DMS153 treated with DMSO at 0.1 percent for 48 hours (cell line): Measurements from ENCODE around the gene HTRA1.

ENCODE experiments used
- DNase-seq: peaks from one replicate; lab custom pipeline; 2025; ENCODE audit not compliant: unreplicated experiment; lab: John Stamatoyannopoulos, UW

The HTRA1 gene

DNA sequence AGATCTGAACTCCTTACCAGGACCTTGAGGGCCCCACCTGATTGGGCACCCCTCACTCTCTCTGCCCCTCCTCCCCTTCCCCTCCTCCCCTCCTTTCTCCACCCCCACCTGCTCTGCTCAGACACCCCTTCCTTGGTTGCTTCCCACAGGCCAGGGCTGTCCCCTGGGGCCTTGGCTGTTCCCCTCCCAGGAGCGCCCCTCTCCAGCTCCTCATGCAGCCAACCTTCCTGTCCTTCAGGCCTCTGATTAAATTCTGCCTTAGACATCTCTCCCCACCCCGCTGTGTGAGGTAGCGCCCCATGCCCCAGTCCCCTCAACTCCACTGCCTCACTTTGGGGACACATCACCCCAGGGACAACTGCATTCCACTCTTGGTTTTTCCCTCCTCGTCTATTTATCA lies 32.4 kb downstream of the HTRA1 start:
- DNase-seq = no peak

DNA sequence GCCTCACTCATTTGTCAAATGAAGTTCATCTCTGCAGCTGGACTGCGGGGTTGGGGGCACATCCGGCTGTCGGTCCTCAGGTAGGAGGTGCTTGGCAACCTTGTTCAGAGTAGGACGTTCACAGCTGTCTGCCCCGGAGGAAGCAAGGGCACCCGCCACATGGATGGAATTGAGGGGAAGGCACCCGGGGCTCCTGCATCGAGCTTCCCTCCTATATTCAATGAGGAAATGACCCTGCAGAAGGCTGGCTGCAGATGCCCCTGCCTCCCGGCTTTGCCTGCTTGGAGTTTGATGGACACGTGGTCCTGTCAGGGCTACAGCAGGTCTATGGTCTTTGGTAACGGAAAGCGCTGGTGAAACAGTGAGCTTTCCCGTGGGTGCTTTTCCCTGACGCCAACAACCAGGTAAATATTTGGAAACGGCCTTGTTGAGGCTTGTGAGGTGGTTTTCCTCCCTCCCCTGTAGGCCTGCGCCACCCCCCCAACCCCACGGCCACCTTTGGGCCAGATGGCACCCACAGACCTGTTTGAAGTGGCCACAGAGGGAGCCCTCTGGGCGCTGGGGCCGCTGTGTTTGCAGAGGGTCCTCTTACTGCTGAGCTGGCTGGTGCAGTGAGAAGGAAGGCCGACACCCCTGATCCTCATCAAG lies 32.9 kb downstream of the HTRA1 start:
- no peak for DNase-seq

DNA sequence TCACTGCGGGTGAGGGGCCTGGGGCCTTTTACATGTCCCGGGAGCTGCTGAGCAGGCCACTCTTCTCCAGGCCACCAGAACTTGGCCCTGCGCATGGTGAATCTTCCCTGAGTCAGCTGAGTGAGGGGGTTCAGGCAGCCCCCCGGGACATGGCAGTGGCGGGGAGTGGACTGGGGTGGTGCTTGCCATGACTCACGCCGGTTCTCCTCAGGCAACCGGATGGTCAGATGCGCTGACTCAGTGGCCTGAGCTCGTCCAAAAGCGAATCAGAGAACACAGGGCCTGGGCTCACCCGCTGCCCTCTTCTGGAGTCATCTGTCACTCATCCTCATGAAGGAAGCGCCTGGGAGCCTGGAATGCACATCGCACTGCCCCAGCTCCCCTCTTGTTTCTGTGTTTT lies 33.5 kb downstream of the HTRA1 start:
- no peak for DNase-seq

DNA sequence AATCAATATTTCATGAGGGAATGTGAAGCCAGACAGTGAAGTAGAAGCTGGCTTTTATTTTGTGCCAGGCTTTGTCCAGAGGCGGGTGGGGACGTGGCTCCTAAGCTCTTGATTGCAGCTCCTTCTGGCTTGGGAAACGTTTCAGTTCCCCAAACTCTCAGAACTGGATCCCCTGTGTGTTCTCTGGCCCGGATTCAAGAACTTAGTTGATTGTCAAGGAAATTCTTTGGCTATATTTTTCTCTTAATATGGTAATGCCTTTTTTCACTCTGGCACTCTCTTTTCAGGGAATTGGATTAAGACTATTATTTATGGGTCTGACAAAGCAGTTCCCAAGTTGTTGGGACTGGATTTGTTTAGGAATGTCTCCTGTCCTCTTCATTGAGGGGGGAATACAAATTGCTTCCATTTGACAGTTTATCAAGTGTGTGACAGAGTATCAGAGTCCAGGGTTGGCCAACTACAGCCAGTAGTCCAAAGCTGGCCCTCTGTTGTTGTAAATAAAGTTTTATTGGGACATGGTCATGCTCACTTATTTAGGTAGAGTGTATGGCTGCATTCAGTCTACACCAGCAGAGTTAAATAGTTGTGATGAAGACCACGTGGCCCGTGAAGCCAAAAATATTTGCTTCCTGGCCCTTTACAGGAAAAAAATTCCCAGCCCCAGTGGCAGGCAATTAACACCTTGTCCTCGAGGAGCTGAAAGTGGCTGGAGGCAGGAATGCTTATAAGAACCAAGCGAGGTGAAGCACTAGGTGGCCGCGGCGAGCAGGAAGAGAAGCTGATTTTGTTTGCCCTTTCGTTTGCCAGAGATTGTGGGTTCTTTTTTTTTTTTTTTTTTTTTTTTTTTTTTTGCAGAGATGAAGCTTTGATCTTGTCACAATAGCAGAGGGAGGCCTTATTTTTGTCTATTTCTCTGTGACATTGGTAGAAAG lies 34.3 kb downstream of the HTRA1 start:
- DNase-seq = no peak

DNA sequence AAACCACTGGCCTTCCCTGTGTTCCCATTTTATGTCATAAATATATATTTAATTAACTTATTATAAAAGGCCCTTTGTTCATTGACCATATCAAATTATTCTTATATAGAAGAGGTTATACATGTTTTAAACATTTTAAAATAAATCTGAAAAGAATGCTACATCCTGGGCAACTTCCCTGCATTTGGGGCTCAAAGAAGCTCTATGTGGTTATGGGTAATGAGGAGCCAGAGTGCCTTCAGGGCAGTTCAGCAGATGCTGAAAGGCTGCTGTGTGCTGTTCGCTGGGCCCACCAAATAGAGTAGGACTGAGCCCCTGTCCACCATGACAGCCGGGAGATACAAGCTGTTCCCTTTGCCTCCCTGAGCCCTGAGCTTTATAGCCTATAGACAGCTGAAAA lies 35.9 kb downstream of the HTRA1 start:
- no peak for DNase-seq

DNA sequence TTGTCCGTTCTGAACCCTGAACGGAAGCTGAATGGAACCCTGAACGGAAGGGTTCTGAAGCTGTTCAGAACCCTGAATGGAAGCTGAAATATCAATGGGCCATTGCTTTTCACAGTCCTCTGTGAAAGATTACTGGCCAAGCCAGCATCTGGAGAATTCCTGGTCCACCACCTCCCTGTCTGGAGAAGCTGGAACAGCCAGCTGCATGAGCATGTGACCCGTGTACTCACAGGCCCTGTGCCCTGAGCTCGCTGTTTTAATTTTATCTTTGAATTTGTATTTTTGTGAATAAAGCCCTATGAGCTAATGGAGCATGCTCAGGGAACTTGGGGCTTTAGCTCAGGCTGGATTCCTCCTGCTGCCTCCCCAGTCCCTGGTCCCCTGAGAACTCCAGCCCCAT lies 37.2 kb downstream of the HTRA1 start:
- DNase-seq = no peak

DNA sequence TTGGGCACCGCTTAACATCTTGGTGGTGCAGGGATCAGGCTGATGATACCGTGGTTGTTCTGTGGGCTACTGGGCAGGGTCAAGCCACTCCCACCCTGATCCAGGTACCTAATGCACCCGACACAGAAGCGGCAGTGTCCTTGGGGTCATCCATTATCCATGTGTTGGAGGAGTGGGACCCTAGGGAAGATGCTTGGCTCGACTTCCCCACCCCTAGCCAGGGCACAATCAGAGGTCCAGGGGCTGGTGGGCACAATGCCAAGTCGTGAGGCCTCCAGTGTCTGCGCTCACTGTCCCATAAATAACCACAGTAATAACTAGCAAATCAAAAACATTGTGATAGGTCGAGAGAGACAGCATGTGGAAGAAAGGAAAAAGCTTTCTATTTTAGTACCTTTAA lies 37.7 kb downstream of the HTRA1 start:
- no peak for DNase-seq

DNA sequence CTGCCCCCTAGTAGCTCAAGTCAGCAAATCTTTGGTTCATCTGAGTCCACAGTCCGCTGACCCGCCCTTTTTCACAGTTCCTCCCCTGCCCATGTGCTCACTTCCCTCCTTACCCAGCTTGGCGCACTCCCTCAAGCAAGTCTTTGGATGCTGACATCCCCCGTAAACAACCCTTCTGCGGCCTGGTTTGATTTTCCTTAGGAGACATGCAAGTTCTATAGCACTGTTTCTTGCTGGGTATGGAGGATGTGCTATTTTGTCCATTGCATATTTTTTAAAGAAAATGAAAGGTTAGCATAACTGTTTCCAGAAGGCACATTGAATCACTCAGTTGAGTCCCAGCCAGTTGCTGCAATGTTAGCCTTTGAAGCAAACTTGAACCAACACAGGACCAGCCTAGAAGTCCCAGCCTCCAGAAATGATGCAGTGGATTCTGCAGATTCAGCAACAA lies 38.2 kb downstream of the HTRA1 start:
- no peak for DNase-seq

DNA sequence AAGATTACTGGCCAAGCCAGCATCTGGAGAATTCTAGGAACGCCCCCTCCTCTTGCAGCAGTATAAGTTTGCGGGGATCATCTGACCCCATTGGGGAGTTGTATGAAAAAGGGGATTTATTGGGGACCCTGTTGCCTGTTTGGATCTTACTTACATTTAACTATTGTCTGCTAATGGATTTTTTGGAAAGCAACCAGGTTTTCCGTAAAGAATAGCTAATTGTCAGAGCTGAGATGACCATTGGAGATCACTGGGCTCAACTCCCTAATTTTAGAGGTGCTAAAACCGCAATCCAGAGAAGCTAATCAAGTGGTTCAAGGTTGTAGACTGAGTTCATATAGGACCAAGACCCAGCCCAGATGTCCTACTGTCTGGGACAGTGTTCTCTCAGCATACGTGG lies 38.8 kb downstream of the HTRA1 start:
- DNase-seq = no peak

DNA sequence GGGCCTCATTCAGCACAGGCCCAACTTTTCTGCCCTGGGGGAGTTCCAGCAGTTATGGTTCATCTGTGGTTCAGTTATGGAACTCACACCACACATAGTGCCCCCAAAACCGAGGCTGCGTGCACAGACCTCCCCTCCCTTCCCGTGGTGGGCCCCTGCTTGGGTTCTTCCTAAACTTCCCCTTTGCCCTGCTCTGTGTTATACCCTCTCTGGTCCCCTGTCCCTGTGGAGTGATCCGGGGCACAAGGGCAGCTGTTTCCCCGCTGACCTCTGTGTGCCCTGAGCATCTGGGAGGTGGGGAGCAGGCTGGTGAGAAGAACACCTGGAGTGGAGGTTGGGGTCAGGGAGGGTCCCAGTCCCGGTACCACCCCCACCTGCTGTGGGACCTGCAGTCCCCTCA lies 39.4 kb downstream of the HTRA1 start:
- DNase-seq = no peak

DNA sequence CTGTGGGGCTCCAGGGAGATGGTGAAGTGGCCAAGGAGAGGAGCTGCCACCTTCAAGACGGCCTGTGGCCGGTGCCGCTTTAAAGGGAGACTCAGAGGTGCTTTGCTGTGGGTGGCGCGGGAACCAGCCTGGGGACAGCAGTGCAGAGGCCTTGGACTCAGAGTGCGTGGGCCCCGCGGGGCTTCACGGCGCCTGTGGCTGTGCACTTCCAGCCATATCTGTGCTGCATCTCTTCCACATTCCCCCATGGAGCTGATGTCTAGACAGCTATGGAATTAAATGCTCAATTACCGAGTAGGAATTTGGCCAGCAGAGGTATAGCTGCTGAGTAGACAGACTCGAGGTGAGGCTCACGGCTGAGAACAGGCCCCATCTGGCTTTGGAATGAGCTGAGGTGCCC lies 41.7 kb downstream of the HTRA1 start:
- DNase-seq = no peak

DNA sequence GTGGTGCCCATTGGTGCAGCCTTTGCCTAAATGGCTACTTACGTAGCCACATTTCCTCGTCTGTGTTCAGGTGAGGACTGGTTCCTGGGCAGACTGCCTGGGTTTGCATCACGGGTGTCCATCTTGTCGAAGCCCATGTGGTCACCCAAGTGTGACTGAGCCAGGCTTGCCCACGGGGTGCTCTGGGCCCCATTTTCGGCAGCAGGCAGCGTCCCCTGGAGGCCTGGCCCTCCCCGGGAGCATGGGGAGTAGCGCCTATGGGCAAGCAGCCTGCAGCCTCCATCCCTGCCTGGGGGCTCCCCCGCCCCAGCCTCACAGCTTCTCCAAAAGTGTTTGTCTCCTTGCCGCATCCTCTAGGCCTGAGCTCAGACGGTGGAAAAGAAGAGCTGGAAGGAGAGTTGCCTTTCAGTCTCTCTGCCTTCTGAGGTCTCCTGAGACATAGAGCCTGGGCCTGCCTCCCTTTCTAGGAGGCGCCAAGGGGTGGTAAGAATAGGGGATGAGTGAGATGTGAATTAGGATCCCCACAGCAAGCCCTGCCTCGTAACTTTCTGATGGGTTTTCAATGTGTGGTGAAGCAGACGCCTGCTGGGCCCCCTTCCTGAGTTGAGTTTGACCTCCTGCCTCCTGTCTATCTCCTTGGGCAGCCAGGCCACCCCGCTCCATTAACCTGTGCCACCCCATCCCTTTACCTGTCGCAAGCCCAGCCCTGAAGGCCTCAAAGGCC lies 42.7 kb downstream of the HTRA1 start:
- DNase-seq = no peak

DNA sequence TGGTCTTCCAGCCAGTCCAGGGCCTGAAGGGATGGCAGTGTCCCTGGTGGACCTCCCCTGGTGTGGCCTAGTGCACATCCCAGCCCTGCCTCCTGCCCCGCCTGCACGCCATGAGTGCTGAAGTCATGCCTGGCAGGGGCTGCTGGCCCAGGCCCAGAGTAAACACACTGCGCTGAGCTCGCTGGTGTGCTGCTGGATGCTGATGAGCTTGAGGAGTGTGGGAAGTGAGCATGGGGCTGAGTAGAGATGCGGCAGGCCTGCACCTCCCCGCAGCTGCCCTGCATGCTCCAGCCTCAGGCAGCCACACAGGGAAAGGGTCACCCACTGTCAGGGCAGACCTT lies 43.2 kb downstream of the HTRA1 start:
- DNase-seq = peak; percentile 79

DNA sequence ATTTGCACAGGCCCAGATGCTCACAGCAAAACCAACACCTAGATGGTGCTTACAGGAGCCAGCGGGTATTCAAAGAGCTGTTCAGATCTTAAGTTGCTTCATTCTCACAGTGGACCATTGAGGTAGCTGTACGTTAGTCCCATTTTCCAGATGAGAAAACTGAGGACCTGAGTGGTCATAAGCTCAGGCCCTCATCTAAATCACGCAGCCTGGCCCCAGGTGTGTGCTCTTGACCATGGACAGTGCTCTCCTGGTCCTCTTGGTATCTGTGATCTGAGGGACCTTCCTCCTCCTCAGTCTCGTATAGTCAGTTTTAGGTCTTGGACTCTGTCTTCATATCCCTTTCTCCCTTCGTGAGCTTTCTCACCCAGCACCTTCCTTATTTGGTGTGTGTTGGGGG lies 43.7 kb downstream of the HTRA1 start:
- DNase-seq = no peak

DNA sequence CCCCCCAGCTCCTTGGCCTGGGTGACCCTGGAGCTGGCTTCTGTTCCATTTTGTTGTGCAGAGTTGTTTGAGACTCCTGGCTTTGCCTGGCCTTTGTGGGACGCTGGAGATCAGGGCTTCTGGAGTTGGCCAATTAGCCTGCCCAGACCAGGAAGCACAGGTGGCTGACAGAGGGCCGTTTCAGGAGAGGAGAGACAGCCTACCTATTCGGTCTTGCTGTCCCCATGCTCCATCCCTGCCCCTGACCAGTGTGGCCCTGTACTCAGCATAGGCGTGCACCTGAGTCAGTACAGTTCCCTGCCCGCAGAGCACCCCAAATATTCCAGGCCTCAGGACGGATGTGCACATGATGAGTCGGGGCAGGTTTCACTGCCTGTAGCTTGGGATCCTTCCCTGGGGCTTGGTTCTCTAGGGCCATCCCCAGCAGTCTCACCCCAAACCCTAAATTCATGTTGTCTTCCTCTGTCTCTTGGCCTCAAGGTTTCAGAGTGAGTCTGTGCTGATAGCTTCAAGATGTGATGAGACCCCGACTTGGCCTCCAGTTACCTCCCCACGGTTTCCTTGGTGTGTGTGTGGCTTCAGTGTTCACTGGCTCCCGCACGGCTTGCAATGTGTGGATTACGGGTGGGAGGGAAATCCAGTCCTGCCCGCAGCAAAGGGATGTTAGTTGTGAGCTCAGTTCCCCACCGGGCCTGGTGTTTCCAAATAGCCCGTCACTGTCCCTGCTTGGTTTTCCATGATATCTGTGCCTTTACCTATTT lies 44.7 kb downstream of the HTRA1 start:
- DNase-seq = no peak

DNA sequence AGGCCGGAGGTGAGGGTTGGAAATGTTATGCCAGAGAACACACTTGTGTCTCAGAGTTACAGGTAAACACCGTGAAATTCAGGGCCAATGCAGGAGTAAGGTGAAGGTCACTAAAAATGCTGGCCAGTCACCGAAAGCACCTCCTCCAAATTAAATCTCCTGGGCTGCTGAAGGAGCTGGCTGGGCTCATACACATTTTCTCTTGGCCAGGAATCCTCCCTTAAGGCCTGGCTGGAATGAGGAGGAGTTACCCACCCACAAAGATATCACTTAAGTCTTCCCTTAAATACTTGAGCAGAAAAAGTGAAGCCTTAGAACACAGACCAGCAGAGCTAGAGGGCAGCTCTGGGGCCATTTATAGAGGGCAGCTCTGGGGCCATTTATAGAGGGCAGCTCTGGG lies 46.3 kb downstream of the HTRA1 start:
- DNase-seq = no peak

DNA sequence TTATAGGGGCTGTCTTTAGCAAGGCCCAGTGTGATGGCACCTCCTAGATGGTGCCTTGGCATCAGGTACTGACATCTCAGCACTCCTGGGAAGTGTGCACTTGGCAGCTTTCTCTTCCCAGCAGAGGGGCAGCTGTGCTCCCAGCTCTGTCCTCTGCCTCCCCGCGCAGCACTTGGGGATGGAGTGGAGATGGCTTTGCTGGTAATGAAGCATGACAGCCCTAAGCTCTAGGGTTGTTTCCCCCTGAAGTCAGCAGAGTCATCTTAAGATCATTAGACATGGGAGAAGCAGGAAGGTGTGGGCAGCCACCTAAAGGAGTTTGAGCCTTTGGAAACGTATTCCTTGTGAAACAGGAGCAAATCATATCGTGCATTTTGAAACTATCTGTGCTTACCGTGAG lies 46.7 kb downstream of the HTRA1 start:
- no peak for DNase-seq

DNA sequence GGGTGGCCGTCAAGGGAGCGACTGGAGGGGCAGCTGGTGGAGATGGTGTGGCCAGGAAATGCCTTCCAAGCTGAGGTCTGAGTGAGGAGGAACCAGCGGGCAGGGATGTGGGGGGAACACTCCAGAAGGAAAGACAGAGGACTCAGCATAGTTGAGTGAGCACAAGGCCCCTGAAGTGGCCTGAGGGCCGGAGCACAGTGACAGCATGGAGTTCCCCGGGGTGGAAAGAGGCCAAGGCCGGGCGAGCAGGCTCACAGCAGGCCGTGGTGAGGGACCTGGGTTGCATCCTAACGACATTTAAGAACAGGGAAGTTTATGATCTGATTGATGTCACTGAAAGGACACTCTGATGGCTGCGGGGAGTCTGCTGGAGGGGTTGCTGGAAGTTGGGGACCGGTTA lies 48.0 kb downstream of the HTRA1 start:
- no peak for DNase-seq

DNA sequence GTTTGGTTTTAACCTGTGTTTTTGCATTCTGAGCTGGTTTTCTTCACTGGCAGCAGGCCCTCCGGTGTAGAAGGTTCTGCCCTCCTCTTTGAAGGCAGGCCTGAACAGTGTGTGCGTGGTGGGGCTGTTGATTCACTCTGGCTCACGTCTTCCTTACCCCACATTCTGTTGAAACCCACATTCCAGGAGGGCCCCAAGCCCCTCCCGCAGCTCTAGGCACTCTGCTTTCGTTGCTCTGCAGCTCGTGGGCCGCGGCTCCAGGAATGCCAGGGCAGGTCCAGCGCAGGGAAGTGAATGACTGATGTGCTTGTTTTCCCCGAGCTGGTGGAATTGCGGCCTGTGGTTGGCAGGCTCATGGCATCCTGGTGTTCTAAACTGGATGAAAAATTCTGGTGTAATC lies 49.0 kb downstream of the HTRA1 start:
- no peak for DNase-seq

DNA sequence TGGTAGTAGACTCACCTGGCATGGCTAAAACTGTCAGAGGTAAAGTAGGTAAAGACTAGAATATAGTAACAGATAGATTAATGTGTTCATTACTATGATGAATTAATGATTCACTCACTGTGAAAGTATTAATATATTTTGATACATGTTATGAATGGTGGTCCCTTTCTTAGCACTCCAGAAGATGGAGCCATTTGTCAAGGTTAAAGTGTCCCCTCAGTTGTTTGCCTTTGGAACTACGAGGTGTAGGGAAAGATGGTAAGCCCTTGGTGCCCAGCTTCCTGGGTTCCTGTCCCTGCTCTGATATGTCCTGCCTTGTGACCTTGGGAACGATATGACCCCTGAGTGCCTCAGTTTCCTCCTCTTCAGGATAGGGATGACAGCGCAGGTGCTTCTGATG lies 49.4 kb downstream of the HTRA1 start:
- no peak for DNase-seq

DNA sequence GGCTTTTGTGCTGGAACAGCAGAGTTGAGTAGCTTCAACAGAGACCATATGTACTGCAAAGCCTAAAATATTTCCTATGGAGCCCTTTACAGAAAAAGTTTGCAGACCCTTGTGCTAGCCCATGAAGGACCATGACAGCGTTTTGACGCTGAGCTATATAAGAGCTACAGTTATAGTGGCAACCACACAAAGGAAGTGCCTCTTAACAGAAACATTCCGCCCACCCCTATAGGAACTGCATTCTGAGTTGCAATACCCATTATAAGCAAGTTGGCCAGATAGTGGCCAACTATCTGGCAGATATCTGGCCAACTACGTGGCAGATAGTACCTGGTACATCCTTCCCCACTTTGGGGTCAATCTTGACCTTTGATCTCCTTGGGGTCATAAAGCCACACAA lies 51.7 kb downstream of the HTRA1 start:
- no peak for DNase-seq
